Esophagus squamous epithelium (tissue), 4 donors: ENCODE results near the gene DDX11.
"Not testable (repeated sequence)": the region's sequence is repeated elsewhere in the genome, so short reads cannot be mapped to it uniquely, and the experiment has no call there.

ENCODE experiments used
- CTCF ChIP-seq, 6 experiments: fragments of 450-650 bp in 4 of 6; fragments of 200-600 bp in 2 of 6; sonication (generic) in 2 of 6; IDR thresholded peaks; one replicate each; pipeline ENCODE4 v1.5.1; 2016 to 2019; ENCODE audit warnings: antibody characterized with exemption in 6 of 6, mild to moderate bottlenecking in 4 of 6, moderate library complexity in 4 of 6
- POLR2A ChIP-seq, 4 donors: fragments of 450-650 bp; IDR thresholded peaks; one replicate each; pipeline ENCODE4 v1.6.1; 2017; ENCODE audit warnings: antibody characterized with exemption in 4 of 4, mild to moderate bottlenecking in 4 of 4, moderate library complexity in 3 of 4

- TF ChIP-seq POLR2A, CTCF (IDR thresholded peaks at IDR 0.05): not testable (repeated sequence)
Measured at GRCh38 chr12:31087486-31087885, 13.8 kb downstream of the DDX11 start.
